Kidney glomerular epithelial cell (primary cell): Measurements from ENCODE around the gene CIAO2A.
"Not testable (repeated sequence)": the region's sequence is repeated elsewhere in the genome, so short reads cannot be mapped to it uniquely, and the experiment has no call there.

Source experiments
- DNase-seq: peaks from one replicate; lab custom pipeline; 2025; lab: John Stamatoyannopoulos, UW

Gene CIAO2A

DNA sequence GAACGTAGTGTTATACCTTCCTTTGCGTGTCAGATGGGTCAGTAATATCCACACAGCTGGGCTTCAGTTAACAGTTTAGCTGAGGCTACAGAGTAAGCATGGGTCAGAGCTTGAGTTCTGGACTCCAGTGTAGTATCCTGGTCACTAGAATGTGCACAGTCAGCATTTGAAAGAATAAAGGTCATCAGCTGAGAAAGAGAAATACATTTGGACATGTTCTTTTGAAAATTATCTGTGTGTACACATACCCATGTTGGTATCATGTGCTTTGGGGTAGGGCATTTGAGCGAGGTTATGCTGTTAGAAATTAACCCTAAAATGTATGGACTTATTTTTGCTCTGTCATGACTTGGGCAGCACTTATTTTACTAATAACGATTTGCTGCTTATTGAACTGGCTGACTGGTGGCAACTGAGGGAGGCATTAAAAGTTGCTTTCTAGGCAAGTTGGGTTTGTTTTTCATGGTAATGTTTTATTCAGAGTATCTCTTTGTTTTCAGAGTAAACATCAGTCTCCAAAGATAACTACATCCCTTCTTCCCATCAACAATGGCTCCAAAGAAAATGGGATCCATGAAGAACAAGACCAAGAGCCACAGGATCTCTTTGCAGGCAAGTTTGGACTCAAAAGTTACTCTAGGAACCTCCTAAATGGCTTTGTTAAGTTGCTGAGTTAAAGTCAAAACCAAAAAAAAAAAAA, 18.6 kb upstream of the CIAO2A start:
- DNase-seq = no peak

DNA sequence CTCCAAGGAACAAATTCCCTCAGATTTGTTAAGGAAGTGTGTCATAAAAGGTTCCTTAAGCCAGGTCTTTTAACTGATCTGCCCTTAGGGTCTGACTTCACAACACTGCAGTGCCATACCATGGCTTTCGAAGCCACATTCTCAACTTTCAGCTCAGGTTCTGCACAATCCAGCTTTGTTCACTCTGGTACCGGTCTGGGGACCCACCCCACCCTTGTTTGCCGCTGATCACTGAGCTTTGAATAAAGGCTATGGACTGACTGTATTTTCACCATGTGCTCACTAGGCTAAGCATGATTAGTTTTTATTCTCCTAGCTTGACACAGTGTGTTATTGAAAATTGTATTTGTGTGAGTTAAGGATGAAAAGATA, 18.0 kb upstream of the CIAO2A start:
- DNase-seq = no peak

DNA sequence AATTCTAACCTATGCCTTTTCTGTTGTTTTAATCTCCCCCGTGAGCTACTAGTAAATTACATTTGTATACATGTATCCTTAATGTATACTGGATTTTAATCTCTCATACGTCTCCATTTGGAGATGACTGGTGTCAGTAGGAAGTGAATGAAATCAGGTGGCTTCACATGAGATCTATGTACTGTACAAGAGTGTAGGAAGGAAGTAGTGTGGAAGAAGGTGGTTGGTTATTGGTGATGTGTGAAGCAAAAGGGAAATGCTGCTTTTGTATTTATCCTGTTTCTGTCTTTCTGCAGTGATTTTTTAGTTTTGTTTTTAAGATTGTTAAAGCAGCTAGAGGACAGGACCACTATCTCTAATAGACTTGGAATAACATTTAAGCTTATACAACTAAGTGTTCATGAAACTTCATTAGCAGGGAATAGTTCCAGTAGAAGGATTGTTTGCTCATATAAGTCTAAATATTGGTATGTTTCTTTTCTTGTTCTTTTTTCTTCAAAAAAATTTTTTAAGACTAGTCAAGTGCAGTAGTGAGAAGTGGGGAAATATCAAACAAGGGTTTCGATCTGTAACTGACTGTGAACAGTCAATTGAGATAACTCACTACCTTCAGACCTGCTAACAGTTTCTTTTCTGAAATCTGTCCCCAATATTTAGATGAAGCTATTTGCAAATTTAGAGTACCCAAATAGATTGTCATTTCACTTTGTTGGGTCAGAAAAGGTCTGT, 17.5 kb upstream of the CIAO2A start:
- DNase-seq = no peak

DNA sequence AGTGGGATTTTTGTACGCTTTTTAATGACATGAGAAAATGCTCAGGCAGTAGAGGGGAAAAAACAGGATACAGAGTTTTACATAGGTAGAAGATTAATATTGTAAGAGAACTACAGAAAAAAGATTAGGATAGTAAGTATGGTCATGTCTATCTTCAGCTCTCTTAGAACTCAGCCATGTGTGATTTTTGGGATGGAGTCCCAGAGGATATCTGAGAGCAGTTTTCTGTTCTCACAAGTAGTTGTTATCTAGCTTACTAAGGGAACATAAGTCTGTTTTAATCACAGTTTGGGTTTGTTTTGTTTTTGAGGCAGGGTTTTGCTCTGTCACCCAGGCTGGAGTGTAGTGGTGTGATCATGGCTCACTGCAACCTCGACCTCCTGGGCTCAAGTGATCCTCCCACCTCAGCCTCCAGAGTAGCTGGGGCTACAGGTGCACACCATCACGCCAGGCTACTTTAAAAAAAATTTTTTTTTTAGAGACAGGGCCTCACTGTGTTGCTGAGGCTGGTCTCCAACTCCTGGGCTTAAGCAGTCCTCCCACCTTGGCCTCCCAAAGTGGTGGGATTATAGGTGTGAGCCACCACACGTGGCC, 16.6 kb upstream of the CIAO2A start:
- not testable (repeated sequence) for DNase-seq

DNA sequence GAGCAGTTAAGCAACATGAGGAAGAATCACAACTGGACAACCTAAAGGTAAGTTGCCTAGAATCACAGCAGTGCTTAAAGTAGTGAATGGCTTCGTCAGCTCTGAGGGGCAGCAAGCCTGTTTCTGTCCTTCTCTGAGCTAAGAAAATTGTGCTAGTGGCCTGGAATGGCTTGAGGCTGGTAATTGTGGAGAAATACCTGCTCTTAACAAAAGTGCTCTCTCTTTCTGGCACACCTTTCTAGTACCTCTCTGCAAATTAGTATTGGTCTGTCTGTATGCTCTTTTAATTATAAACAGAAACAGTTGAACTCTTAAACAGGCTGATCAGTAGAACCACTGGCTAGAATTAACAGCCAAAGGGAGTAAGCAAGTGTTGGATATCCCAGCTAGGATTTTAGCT, 13.7 kb upstream of the CIAO2A start:
- DNase-seq = no peak

DNA sequence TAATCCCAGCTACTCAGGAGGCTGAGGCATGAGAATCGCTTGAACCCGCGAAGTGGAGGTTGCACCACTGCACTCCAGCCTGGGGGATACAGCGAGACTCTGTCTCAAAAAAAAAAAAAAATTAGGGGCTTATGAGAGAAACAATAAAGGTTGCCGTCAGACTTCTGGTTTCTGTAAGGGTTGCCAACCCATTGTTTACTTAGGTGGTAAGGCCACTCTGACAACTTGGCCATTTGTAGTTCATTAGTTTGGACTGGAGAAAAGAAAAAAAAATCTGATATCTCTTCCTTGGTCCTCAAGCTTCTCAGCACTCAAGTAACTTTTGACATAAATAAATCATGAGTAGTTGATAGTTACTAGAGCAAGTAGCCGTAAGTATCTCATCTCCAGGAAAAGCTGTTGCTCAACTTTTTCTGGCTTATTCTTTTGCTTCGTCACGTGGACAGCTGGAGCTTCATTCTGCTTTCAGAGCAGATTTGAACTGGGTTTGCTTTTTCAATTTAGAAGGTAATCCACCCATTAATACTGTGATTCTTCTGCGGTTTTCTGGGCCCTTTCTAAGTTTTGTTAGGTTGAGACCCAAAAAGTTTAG, 11.6 kb upstream of the CIAO2A start:
- DNase-seq = no peak

DNA sequence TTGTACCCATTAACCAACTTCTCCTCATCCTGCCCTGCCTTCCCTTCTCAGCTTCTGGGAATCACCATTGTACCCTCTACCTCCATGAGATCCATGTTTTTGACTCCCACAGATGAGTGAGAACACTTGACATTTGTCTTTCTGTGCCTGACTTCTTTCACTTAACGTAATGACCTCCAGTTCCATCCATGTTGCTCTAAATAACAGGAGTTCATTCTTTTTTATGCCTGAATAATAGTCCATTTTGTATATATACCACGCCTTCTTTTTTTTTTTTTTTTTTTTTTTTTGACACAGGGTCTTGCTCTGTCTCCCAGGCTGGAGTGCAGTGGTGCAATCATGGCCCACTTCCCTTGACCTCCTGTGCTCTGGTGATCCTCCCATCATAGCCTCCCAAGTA, 8.9 kb upstream of the CIAO2A start:
- no peak for DNase-seq

DNA sequence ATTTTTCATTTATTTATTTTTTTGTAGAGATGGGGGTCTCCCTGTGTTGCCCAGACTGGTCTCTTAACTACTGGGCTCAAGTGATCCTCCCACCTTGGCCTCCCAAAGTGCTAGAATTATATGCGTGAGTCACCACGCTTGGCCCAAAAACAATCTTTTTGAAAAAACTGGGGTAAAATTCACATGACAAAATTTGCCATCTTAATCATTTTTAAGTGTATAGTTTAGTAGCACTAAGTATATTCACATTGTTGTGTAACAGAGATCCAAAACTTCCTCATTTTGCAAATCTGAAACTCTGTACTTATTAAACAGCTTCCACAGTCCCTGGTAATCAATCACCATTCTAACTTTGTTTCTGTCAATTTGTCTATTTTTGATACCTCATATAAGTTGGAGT, 7.3 kb upstream of the CIAO2A start:
- no peak for DNase-seq

DNA sequence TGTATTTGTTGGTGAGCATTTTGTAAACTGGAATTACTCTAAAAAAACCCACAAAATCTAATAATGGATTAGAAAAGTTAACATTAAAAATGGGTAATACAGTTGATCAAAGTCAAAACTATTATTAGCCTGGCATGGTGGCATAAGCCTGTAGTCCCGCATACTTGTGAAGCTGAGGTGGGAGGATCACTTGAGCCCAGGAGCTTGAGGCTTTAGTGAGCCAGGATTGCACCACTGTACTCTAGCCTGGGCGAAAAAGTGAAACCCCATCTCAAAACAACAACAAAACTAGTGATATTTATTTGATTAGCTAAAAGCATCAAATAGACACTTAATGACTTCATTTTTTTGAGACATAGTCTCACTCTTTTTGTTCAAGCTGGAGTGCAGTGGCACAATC, 5.7 kb upstream of the CIAO2A start:
- DNase-seq = no peak

DNA sequence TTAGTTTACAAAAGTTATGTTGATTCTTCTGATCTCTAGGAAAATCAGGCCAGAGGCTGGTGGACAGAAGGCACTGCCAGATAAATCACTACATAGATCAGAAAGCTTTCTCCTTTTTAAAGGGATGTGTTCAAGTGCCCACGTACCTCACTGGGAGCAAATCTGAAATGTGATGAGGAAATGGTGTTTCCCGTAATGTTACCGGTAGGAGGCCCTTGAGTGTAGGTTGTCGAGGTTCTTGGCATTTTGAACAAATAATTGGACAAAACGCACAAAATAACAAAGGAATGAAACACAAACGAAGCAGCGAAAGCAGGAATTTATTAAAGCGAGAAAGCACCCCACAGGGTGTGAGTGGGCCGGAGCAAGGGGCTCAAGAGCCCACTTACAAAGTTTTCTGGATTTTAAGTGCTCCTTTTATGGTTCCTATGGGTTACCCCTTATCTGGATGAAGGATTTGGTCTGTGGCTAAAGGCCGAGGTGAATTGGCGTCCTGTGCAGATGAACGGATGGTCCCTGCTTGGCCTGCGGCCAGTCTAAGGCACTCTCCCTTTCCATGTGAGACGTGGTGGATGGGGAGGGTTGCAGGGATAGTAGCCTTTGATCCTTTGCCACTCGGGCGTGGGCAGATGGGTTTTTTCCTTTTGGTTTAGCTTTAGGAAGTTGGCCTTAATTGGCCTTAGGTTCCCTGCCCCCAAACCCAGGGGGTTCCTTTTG, 3.2 kb upstream of the CIAO2A start:
- peak; percentile 25 for DNase-seq

DNA sequence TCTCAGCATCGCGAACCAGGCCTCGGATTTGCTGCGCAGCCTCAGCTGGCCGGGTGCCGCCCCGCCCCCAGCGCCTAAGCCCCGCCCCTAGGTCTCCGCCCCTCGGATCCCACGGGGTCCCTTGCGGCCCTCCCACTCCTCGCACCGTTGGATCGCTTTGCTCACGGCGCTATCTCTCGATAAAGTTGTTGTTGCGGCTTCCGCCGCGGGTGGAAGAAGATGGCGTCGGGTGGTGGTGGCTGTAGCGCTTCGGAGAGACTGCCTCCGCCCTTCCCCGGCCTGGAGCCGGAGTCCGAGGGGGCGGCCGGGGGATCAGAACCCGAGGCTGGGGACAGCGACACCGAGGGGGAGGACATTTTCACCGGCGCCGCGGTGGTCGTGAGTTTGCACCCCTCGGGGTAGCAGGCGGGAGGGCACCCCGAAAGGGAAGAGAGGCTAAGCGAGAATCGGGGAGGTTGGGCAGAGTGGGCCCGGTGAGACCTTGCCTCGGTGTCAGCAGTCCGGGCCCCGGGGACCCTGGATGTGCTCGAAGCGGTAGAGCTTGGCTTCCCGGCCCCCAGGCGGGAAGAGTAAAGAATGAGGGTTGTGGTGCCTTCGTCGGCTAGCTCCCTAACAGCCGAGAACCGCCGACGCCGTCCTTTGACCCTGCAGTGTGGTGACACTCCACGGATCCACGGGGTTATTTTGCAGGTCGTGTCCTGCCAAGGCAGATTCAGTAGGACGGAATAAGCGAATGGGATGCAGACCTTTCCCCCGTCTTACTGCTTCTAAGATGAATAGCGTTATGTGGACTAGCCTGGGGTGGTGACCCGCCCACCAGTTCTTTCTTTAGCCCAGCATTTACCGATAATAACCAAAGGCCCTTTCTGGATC, 2.4 kb upstream of the CIAO2A start, which contains the start of gene SNX1:
Gene SNX1 (plus strand): TSS at position 188 of the 873 bp plus-strand sequence. CDS start 32 bp downstream, at position 220.
- peak; percentile 86 for DNase-seq

DNA sequence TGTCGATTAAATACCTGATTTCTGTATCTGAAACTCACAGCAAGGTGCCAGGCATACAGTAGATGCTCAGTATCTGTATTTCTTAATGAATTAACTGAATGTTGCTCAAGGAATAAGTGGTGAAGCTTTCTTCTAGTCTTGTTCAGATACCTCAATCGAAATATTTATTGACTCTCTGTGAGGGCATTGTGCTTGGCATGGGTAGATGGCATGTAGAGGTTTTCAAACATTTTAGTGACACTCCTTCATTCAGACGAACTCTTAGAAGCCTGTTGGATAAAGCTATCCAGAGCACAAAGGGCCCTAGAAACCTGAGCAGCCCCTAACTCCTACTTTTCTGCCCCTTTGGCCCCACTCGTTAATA, 1.8 kb upstream of the CIAO2A start:
- no peak for DNase-seq

DNA sequence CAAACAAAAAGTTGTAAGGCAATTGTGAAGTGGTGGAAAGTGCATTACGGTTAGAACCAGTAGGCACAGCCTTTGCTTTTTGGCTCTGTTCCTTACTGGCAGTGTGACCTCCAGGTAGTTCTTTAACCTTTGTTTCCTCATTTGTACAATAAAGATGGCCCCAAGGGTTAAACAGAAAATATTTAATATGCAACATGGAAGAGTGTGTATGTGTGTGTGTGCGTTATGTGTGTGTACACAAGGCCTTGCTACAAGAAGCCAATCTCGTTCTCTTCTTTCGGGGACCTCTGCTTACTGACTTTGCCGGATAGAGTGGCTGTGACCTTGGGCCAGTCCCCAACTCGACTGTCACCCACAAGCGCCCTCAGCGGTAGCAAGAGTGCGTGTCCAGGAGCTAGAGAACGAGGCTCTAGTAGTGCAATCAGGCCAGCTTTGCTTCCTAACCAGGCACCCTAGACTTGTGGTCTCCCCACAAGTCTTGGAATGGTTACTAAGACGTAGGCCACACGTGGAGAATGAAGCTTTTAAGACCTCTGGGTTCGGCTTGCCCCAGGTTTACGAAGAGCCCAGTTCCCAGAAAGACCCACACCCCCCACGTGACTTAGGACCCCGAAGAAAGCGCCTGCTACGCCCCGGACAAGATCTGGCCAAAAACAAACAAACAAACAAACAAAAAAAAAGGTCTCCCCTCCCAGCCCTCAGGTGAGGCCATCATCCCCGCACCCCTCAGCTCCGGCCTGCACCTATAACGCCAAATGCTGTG, 593 bp downstream of the CIAO2A start:
- DNase-seq = peak; percentile 9

DNA sequence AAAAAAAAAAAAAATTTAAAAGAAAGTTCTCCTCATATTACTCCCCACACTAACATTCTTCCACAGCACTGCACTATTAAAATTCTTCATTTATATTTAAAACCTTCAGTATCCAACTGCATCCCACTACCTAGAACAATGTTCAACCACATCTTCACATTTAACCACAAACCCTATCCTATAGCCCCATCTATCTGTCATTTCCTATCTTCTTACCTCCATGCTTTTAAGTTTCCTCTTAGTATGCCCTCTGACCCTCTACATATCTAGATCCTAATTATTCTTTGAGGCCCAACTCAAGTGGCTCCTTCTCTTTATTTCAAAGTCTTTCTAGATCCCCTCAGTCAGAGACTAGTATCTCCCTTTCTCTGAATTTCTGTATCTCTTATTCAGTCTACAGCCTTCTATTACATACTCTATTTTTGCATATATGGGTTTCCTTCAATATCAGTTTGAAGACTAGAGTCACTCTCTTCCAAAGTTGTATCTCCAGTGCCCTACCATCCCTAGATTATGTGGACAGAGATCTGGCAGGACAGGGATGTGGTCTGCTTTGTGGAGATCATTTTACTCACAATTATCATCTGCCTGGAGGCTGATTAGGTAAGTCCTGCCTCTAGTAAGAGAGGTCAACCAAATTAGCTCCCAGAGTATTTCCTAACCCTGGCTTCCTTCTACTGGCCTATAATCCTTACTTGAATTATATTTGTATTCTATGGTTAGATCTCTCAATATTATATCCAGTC, 1.4 kb downstream of the CIAO2A start:
- DNase-seq = no peak

DNA sequence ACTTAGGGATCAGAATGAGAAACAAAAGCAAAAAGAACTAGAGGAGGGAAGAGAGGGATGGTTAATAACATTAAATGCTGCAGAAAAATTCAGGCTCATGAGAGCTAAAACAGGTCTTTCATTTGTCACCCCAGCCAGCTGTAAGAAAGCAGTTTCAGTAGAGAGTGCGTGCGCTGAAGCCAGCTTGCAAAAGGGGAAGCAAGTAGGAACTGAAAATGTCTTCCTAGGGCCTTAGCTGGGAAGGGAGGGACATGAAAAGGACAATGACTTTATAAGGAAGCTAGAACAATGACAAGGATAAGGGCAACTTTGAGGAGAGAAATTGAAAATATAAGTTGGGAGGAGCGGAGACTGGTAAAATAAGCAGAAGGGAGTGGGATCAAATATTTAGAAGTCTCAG, 3.1 kb downstream of the CIAO2A start:
- DNase-seq = no peak

DNA sequence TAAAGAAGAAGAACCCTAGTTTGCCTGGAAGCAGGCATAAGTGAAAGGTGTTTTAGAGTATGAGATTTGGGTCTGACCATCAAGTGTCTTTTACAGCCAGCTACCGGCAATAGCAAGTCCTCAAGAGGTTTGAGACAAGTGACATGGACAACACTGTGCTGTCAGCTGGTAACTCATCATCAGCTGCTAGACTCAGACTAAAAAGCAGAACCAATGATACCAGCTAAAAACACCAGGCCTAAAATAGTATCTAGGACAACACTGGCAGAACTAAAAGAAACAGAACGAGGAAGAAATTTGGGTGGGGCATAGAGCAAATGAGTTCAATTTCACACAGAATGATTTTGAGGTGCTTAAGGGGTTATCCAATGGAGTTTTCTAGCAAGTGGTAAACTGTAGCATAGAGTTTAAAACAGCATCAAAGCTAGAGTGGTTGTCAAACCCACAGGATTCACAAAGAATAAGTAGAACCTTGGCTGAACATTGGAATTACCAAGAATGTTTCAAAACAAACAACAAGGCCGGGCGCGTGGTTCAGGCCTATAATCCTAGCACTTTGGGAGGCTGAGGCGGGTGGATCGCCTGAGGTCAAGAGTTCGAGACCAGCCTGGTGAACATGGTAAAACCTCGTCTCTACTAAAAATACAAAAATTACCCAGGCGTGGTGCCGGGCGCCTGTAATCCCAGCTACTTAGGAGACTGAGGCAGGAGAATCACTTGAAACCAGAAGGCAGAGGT, 3.9 kb downstream of the CIAO2A start:
- DNase-seq = no peak

DNA sequence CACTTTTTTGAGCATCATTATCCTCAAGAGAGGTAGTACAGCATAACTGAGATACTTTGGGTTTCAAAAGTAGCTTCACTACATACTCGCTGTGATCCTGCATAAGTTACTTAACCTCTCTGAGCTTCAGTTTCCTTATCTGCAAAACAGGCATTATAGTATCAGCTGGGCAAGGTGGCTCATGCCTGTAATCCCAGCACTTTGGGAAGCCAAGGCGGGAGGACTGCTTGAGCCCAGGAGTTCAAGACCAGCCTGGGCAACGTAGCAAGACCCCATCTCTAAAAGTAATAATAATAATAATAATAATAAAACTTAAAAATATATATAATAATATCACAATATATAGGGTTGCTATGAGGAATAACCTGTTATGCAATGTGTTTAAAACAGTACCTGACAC, 10.9 kb downstream of the CIAO2A start:
- no peak for DNase-seq

DNA sequence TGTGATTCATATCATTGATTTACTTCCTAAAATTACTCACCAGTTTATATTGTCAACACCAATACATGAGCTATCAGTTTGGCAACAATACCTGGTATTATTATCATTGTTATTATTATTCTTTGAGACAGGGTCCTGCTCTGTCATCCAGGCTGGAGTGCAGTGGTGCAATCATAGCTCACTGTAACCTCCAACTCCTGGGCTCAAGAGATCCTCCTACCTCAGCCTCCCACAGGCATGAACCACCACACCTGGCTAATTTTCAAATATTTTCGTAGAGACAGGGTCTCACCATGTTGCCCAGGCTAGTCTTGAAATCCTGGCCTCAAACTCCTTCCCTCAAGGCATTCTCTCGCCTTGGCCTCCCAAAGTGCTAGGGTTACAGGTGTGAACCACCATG, 20.1 kb downstream of the CIAO2A start:
- not testable (repeated sequence) for DNase-seq

DNA sequence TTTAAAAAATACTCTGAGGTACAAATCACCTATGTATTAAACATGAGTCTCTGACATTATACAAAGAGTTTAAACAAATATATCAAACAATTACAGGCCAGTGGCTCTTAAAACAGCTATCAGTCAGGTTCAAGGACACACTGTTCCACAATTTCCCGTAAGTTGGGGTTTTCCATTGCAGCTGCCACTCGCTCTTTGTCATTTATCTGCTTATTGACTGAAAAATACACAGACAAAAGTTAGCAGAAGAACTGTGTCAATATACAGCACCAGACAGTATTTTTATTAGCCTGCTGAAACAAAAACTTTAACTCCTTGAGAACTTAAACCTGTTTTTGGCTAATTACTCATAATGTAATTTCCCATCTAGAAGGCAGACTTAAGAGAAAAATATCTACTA, 20.8 kb downstream of the CIAO2A start:
- DNase-seq = no peak
